Glomerular visceral epithelial cell (primary cell): ENCODE results near the gene AUNIP.

Experiments used
- DNase-seq: peaks from one replicate; pipeline ENCODE4 v3.0.0-alpha.2; 2016; ENCODE audit errors: extremely low spot score

The AUNIP gene

DNA sequence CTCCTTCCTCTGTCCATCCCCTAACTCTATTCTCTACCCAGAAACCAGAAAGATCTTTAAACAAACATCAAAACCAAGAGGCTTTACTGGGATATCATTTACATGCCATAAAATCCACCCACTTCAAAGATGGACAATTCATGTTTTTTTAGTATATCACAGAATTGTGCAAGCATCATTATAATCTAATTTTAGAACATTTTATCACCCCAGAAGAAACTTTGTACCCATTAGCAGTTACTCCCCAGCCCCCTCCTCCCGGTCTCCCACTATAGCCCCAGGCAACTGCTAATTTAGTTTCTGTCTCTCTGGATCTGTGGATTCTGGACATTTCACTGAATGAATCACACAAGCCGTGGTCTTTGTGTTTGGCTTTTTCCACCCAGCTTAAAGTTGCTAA lies 64.0 kb downstream of the AUNIP start:
- DNase-seq, result no peak

DNA sequence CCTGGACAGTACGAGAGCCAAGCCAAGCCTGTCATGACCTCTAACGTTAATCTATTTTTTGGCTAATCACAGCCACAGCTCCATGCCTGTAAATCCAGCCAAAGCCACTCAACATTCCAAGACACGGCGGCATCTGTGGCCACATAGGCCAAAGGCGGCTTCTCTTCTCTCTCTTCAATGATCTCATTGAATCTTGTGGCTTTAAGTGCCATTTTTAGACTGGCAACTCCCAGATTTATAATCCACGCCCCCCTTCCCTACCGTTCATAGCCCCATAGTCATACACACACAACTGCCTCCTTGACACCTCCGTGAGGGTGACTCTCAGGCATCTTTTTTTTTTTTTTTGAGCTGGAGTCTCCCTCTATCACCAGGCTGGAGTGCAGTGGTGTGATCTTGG lies 64.9 kb downstream of the AUNIP start:
- peak; percentile 31 for DNase-seq

DNA sequence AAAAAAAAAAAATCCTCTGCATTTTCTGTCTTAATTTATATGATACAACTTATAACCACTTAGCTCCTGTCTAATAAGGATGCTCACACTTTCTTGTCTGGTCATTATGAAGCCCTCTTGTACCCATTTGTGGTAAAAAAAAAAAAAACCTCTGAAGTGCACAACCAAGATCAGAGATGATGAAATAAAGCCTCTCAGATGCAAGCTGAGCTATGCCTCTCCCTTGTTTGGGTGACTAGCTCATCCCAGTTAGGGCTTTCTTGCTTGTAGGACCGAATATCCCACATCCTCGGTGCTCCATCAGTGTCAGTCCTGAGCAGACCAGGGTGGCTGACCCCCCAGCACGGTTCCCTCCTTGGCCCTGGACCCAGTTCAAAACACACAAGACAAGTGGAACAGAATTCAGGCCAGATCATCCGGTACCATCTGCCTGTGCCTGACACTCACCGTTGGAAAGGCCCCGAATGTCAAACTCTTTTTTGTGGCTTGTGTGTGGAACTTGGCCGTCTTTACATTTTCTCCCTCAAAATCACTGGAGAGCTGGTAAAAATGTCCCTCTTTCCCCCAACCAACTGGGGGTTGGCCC lies 65.6 kb downstream of the AUNIP start:
- DNase-seq, result no peak

DNA sequence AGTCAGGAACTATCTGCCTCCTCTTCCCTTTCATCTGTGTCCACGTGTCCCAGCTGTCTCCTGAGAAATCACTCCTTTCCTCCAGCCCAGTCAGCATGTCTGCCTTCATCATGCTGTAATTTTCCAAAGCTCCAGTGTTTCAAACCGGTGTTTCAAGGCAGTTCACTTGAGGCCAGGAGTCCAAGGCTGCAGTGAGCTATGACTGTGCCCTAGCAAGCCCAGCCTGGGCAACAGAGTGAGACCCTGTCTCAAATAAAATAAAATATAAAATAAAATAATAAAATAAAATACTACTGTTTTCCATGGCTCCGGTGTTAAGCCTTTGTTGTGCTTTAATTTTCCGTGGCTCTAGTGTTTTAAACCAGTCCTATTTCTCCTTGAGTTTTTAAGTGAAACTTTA lies 67.1 kb downstream of the AUNIP start:
- DNase-seq, result no peak

DNA sequence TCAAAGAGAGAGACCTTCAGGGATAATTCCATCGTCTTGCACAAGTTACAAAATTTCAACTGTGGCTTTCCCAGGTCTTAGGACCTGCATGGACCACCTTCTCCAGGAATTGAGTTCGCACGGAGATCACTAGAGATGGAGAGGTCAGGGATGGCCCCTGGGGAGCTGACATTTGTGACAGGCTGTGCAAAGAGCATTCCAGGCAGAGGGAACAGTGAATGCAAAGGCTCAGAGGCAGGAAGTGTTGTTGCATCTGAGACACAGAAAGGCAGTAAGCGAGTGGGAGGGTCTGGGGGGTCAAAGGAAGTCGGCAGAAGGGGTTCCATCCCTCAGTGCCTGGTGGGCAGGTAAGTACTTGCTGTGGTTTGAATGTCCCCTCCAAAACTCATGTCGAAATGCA lies 68.8 kb downstream of the AUNIP start:
- no peak for DNase-seq

DNA sequence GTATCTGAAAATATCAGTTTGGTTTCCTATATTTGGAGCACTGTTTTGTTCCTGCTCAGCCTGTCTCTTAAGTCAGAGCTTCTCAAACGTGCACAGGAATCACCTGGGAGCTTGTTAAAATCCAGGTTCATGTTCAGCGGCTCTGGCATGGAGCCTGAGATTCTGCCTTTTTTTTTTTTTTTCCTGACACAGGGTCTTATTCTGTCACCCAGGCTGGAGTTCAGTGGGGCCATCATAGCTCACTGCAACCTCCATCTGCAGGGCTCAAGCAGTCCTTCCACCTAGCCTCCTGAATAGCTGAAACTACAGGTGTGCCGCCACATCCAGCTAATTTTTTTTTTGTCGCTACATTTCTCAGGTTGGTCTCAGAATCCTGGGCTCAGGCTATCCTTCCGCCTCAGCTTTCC lies 71.5 kb downstream of the AUNIP start:
- no peak for DNase-seq

DNA sequence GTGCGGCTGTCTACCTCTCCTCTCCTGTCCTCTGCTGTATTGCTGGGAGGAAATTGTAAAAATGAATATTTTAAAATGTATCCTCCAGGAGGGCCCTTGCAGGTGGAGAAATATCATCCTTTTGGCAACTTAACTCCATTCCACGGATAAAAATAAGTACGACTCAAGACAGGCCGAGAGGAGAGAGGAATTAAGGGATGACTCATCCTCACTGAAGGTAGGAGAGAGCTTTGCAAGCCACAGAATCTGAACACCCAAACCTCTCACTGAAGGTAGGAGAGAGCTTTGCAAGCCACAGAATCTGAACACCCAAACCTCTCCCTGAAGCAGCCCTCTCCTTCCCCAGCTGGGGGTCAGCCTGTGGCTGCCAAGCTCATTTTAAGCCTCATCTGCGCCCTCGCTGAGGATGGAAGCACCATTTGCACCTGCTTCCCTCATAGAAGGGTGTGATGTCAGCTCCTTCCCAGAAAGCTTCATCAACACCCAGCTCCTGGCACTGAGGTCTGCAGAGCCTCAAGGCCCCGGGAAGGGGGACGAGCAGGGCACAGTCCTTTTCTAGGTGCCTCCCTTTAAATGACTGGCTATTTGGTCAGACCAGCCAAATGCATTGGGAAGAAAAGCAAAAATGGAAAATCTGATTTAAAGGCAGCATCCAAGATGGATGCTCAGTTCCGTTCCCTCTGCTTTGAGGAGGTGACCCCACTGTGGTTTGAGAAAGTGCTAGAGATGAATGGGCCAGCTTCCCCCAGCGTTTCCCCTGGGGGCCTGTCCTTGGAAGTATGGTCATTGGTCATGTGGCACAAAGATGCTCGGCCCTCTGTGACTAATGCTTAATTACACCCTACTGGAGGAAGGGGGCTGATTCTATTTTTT lies 72.1 kb downstream of the AUNIP start:
- no peak for DNase-seq

DNA sequence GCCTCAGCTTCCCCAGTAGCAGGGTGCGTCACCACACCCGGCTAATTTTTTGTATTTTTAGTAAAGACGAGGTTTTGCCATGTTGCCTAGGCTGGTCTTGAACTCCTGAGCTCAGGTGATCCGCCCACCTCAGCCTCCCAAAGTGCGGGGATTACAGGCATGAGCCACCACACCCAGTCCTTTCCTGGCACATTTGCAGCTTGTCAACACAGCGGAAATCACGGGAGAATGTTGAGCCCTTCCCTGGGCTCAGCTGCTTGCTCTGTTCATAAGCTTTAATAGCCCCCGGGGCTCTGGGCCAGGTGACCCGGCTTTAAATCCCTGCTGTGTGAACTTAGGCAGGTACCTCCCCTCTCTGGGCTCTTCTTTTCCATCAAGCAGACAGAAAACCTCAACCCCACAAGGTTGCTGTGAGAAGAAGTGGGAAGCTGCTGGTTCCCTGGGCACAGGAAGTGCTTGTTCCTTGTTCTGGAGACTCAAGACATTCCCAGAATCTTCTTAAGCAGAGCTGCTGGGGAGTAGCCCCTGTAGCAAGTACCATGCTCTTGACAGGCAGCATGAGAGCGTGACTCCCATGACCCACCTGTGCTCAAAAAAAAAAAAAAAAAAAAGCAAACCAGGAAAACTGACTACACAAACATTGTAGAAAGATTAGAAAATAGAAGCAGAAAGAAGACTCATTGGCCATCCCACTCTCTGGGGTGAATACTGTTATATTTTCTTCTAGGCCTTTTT lies 73.8 kb downstream of the AUNIP start:
- DNase-seq, result no peak

DNA sequence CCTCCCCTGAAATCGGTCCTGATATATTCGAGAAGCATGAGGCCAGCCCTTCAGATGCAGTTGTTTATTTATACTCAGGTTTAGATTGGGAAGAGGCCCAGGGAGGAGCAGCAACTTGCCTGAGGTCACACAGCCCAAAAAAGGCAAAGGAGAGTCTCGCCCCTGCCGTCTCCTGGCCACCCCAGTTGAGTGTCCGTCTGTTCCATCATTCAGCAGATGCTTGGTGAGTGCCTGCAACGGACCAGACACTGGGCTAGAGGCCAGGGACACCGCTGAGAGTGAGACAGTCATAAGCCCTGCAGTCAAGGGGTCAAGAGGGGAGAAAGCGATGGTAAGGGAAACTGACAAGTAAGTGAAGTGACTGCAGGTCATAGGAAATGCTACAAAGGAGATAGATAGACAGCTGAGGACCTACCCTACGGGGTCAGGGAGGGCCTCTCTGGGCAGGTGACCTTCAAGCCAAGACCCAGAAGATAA lies 74.6 kb downstream of the AUNIP start:
- DNase-seq, result no peak
